GM21526 (cell line): ENCODE measurements around the gene TRIM7.
"Not testable (repeated sequence)": the region's sequence is repeated elsewhere in the genome, so short reads cannot be mapped to it uniquely, and the experiment has no call there.

Source experiments
- ATAC-seq: cut with Tn5 transposase; IDR thresholded peaks from one replicate; pipeline ENCODE4 v1.9.1; 2021; ENCODE audit warnings: moderate library complexity; ENCODE audit not compliant: unreplicated experiment, low FRiP score

Gene TRIM7

DNA sequence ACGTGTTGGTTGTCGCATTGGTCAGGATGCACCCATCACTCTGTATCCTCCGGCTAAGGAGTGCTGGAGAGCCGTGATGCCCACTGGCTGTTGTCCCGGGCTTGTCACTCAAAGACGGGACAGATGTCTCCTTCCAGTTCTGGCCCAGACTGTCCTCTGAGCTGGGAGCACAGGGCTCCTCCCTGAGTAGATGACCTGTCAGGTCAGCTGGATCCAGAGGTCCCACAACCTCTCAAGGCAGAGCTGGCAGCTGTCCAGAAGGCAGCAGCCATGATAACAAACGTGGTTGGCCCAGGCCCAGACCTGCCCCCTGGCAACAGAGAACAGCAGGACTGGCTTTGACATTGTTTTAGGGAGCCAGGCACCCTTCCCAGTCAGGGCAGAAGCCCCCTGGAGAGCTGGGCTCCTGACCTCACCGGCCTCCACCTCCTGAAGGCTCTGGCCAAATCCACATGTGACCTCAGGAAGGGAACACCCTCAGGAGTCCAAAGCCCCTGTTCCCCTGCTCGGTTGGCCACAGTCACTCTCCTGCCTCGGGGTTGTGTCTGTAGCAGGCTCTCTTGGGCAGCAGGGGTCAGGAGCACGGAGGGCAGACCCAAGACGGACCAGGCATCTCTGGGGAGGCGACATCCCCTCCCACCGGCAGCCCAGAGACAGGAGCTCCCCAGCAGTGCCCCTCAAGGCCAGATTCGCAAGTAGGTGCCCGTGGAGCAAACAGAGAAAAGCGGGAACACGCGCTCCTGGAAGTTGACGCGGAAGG is 10.3 kb downstream of the TRIM7 start:
- no peak for ATAC-seq

DNA sequence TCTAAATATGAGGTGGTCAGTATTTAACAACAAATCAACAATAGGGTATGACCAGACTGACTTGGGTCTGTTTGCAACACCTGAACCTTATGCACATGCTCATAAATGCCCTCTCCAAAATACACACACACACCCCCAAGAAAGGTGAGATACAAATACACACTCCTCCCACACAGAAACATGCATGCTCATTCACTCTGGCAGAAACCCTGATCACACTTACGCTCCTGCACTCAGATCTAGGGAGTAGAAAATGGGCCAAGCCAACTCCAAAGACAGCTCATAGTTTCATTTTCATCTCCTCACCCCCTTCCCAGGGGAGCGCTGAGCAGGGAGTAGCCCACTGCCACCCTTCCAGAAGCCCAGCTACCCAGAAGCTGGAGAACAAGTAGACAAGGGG is 11.3 kb downstream of the TRIM7 start:
- ATAC-seq: no peak

DNA sequence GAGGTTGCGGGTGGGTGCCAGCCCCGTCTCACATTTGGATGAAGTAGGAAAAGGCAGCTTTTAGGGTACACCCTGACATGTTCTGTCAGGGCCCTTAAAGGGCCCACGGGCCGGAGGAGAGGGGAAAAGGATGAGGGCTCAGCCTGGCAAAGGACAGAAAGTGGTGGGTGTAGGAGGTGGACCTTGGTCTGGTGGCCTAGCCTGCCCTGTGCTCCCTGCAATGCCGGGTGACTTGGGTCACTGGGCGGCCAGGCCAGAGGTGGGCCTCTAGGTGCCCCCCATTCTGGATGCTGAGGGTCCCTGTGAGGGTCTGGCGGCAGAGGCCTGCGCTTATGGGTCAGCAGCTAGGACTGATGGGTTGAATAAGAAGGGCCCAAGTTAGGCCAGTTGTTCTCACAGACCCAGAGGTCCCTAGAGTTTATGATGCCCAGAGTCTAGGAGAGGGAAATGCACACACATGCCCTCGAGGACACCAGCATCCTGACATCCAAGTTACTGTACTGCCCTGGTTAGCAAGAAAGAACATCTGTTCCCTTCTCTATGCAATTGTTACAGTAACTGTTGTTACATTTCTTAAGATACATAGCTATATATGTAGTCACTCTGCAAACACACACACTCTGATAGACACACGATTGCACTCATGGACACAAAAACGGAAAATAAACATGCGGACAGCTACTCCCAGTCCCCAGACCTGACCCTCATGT is 12.5 kb downstream of the TRIM7 start:
- no peak for ATAC-seq

GRCh38 chr5:181191526-181192336 is 13.3 kb downstream of the TRIM7 start:
- peak; percentile 53 for ATAC-seq

- peak; percentile 3 for ATAC-seq
These were observed 14.1 kb downstream of the TRIM7 start for GRCh38 chr5:181190711-181191525.

- ATAC-seq: no peak
These were observed 14.9 kb downstream of the TRIM7 start for GRCh38 chr5:181189962-181190710.

DNA sequence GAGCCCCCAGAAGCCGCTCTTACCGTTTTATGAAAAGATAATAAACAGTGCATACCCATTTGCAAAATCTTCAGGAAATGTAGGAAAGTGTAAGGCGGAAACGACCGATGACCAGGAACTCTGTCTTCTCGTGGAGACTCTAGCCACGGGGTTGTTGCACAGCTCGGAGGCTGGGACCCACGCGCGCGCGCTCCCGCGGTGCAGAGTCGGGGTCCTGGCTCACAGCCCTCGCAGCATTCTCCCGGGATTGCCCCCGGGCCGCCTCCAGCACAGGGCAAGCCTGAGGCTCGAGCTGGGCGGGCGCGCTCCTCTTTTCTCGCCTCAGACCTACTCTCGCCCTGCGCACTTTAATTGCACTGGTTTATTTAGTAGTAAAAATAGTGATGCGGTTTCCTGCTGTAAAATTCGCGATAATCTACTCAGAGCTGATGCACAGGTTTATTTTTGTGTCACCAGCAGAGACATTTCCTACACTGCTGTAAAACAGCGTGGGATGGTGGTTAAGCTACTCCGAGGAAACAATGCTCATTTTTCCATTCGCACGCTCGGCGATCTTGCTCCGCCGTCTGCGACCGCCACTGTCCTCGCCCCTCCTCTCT is 15.5 kb downstream of the TRIM7 start:
- no peak for ATAC-seq

DNA sequence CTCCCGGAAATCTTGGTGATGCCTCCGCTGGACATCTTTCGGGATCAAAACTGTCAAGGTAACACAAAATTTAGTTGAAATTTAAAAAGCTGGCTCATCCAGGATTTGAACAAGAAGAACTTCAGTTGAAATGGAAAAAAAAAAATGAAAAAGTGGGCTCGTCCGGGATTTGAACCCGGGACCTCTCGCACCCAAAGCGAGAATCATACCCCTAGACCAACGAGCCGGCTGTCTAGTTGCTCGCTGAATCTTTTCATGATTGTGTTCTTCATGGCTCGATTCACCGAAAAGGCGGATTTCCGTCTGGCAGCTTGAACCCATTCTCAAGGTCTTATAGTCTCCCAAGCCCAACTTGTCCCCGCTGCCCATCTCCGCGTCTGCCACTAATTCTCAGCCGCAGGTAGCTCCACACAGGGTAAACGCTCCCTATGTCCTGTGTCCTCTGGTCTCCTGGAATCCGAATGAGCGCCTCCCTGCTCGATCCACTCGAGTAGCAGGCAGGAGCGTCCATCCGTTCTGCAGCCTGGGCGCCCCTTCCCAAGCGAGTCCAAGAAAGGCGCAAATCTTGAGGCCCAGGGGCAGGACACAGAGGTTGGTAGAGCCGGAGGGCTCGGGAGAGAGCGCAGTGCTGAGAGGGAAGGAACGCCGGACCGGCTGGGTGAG is 16.2 kb downstream of the TRIM7 start:
- ATAC-seq: no peak

DNA sequence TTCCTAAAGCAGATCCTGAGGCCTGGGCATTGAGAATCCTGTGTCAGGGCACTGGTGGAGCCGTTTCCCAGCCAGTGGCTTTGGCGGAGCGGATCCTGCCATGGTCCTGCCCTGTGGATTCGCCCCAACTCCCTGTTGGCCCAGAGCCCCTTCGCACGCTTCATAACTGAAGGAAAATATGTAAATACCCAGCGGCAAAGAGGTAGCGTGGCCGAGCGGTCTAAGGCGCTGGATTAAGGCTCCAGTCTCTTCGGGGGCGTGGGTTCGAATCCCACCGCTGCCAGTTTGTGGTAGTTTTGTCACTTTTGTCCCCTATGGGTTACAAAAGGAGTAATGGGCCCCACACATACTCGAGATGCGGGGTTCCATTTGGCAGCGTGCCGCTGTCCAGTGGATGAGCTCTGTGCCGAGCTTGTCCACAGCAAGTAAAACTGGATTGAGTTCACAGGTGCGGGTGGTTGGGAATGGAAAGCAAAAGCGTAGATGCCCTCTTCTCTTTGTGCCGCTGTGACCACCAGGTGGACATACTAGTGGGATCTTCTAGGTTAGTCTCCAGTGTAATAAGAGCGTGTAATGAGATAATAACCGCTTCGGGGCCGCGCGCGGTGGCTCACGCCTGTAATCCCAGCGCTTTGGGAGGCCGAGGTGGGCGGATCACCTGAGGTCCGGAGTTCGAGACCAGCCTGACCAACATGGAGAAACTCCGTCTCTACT is 17.3 kb downstream of the TRIM7 start:
- no peak for ATAC-seq

GRCh38 chr5:181186986-181187499 is 18.0 kb downstream of the TRIM7 start:
- ATAC-seq: no peak

DNA sequence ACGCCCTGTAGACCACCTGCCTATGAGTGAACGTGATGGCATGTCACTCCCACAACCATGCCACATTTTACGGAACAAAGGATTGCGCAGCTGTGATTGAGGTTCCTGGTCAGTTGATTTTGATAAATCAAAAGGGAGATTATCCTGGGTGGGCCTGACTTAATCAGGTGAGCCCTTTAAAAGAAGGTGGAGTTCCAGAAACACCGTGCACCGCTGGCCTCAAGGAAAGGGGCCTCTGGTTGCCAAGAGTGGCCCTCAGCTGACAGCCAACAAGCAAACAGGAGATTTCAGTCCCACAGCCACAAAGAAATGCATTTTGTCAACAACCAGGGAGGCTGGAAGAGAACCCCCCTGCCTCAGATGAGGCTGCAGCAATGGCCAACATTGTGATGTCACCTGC is 19.0 kb downstream of the TRIM7 start:
- ATAC-seq: no peak

DNA sequence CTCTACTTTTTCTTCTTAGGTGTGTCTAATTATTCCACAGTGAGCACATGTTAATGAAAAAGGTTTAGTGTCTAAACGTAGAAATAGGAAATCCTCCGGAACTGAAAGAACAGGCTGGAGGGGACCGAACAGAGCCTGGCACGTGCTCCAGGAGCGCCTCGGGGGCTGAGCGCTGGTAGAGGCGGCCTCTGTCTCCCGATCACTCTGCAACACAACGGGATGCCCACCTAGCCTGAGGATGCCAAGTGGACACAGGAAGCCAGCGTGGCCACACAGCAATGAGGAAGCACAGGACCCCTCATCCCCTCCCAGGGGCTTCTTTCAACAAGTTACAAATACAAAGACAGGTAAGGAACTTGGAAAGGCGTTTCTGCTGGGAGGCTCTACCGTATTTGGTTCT is 19.4 kb downstream of the TRIM7 start:
- ATAC-seq: no peak

GRCh38 chr5:181184845-181185216 is 20.2 kb downstream of the TRIM7 start:
- ATAC-seq: no peak

GRCh38 chr5:181182651-181183050 is 22.3 kb downstream of the TRIM7 start:
- ATAC-seq: no peak

GRCh38 chr5:181181650-181182565 is 23.1 kb downstream of the TRIM7 start:
- peak; percentile 55 for ATAC-seq

- not testable (repeated sequence) for ATAC-seq
These were observed 27.4 kb downstream of the TRIM7 start for GRCh38 chr5:181177559-181177958.
